ENCODE measurements around the gene PRPF31.

GRCh38 chr19:54162884-54163283 lies 47.3 kb downstream of the PRPF31 start:
- TF ChIP-seq TAF1 (CRISPR knock-in tag; IDR thresholded peaks at IDR 0.05), result no peak
- TF ChIP-seq RXRA (CRISPR knock-in tag; IDR thresholded peaks at IDR 0.05), result no peak
- no peak for TF ChIP-seq BRCA1 (CRISPR knock-in tag; IDR thresholded peaks at IDR 0.05)
- TF ChIP-seq MAFG (CRISPR knock-in tag; IDR thresholded peaks at IDR 0.05), result no peak
- no peak for TF ChIP-seq MAZ (IDR thresholded peaks at IDR 0.05; ENCODE audit: borderline replicate concordance, low read depth, low read length)
- no peak for TF ChIP-seq MAZ (CRISPR knock-in tag; IDR thresholded peaks at IDR 0.05; ENCODE audit: low read depth)
